Ascending aorta (tissue), 2 donors: ENCODE results near the gene XAB2. TPM values are rescaled to one million over a fixed set of nuclear protein-coding genes. Genes with fewer than 3 reads are reported as not detected.

Experiments used
- DNase-seq, 2 donors: peaks; one replicate each; pipeline ENCODE4 v3.0.0-alpha.2; 2019; ENCODE audit warnings: low spot score in 2 of 2
- H3K27ac ChIP-seq, 2 donors: fragments of 200-600 bp; sonication (generic); one replicate each; pipeline ENCODE4 v1.5.1; 2016 to 2017; ENCODE audit warnings: mild to moderate bottlenecking in 1 of 2
- H3K27me3 ChIP-seq: fragments of 200-600 bp; sonication (generic); one replicate; pipeline ENCODE4 v1.5.1; 2017
- H3K36me3 ChIP-seq, 2 donors: fragments of 200-600 bp; sonication (generic); one replicate each; pipeline ENCODE4 v1.5.1; 2016
- H3K4me1 ChIP-seq, 2 donors: fragments of 200-600 bp; sonication (generic); one replicate each; pipeline ENCODE4 v1.5.1; 2016 to 2017; ENCODE audit warnings: mild to moderate bottlenecking in 1 of 2
- H3K4me3 ChIP-seq, 2 donors: fragments of 200-600 bp; sonication (generic); one replicate each; pipeline ENCODE4 v1.5.1; 2016 to 2017; ENCODE audit warnings: mild to moderate bottlenecking in 1 of 2
- H3K9me3 ChIP-seq, 2 donors: fragments of 200-600 bp; sonication (generic); one replicate each; pipeline ENCODE4 v1.5.1; 2016
- intact Hi-C: fragments of 100-400 bp; cut with DNase I; formaldehyde crosslinking; loops from one replicate; pipeline ENCODE4 v1.15.1; 2023
- total RNA-seq: library from RNA; depleted of rRNA; stranded (reverse); fragments of >200 nt; gene quantifications from one replicate; pipeline ENCODE4 v1.1.0, GENCODE V29; 2016
- TF ChIP-seq, protein P1 (sequence below), 3 experiments: fragments of 200-600 bp in 2 of 3; fragments of 450-650 bp in 1 of 3; sonication (generic) in 2 of 3; IDR thresholded peaks; one replicate each; pipeline ENCODE4 v1.5.1; 2016 to 2019; ENCODE audit warnings: antibody characterized with exemption in 3 of 3, mild to moderate bottlenecking in 1 of 3, moderate library complexity in 1 of 3

XAB2 gene
- total RNA-seq, 1 donor from 2014 or later = 18.4 TPM

GRCh38 chr19:7625763-7626372, 3.5 kb downstream of the XAB2 start:
- TF ChIP-seq, protein P1, sequence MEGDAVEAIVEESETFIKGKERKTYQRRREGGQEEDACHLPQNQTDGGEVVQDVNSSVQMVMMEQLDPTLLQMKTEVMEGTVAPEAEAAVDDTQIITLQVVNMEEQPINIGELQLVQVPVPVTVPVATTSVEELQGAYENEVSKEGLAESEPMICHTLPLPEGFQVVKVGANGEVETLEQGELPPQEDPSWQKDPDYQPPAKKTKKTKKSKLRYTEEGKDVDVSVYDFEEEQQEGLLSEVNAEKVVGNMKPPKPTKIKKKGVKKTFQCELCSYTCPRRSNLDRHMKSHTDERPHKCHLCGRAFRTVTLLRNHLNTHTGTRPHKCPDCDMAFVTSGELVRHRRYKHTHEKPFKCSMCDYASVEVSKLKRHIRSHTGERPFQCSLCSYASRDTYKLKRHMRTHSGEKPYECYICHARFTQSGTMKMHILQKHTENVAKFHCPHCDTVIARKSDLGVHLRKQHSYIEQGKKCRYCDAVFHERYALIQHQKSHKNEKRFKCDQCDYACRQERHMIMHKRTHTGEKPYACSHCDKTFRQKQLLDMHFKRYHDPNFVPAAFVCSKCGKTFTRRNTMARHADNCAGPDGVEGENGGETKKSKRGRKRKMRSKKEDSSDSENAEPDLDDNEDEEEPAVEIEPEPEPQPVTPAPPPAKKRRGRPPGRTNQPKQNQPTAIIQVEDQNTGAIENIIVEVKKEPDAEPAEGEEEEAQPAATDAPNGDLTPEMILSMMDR (IDR thresholded peaks at IDR 0.05) = no peak
- Histone ChIP-seq H3K27me3 (no peaks in the 10 kb centered on the region), H3K4me1 (peaks cover 7 to 26% of the 10 kb centered on the region in 2 donors), H3K27ac (no peak overlapping the region), H3K36me3 (peaks cover 50 to 63% of the 10 kb centered on the region in 2 donors), H3K4me3 (no peak overlapping the region), H3K9me3 (no peaks in the 10 kb centered on the region)
- intact Hi-C loops = loop anchor here (5.0 kb wide), 2 partner anchors 89 to 681 kb away; partner anchors contain the start of genes CD320 and PNPLA6
- no peak for DNase-seq

DNA sequence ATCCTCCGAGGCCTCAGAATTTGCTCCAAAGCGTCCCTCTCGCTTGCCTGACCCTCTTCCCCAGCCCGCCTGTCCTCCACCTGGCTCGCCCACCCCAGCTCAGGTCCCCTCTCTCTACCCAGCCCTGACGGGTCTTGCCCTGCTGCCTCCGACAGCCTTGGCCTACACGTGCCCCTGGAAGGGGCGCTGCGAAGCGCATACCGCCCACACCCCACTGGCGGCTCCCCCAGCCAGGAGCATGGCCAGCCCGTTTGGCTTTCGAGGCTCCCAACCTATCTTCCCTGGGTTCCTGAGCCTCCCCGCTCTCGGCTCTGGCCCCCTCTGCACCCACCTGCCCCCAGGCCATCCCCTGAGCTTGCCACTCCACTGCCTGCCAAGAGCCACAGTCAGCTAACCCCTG, 4.5 kb downstream of the XAB2 start:
- H3K36me3 ChIP-seq = peaks cover 60 to 74% of the 10 kb centered on the region in 2 donors
- TF ChIP-seq, protein P1 (IDR thresholded peaks at IDR 0.05) = no peak
- no peak overlapping the region for H3K4me3 ChIP-seq
- DNase-seq = no peak
- intact Hi-C loops = loop anchor here (5.0 kb wide), 2 partner anchors 88 to 682 kb away; partner anchors contain the start of genes CD320 and PNPLA6
- H3K4me1 ChIP-seq = peaks cover 0 to 18% of the 10 kb centered on the region in 2 donors
- H3K27ac ChIP-seq = no peak overlapping the region
- no peaks in the 10 kb centered on the region for H3K27me3 ChIP-seq
- no peaks in the 10 kb centered on the region for H3K9me3 ChIP-seq

- intact Hi-C loops = no loop called here
- TF ChIP-seq, protein P1 (IDR thresholded peaks at IDR 0.05) = no peak
- peaks cover 69 to 82% of the 10 kb centered on the region in 2 donors for H3K36me3 ChIP-seq
Observed at GRCh38 chr19:7623725-7624603, 5.4 kb downstream of the XAB2 start.

GRCh38 chr19:7622933-7623685, 6.2 kb downstream of the XAB2 start:
- DNase-seq = no peak
- intact Hi-C loops = no loop called here
- Histone ChIP-seq H3K4me3 (no peak overlapping the region), H3K36me3 (peaks cover 69 to 91% of the 10 kb centered on the region in 2 donors), H3K27ac (no peak overlapping the region), H3K27me3 (no peaks in the 10 kb centered on the region), H3K9me3 (no peaks in the 10 kb centered on the region), H3K4me1 (peaks cover 0 to 9% of the 10 kb centered on the region in 2 donors)
- TF ChIP-seq, protein P1 (IDR thresholded peaks at IDR 0.05) = no peak

More at GRCh38 chr19:7623725-7624603, 5.4 kb downstream of the XAB2 start:
- Histone ChIP-seq H3K4me3 (no peak overlapping the region), H3K9me3 (no peaks in the 10 kb centered on the region), H3K27me3 (no peaks in the 10 kb centered on the region), H3K4me1 (peaks cover 0 to 18% of the 10 kb centered on the region in 2 donors), H3K27ac (no peak overlapping the region)
- no peak for DNase-seq
